Upper lobe of right lung (tissue), 1 donor: ENCODE results near the gene PPP1R14C. TPM values are rescaled to one million over a fixed set of nuclear protein-coding genes. Genes with fewer than 3 reads are reported as not detected.

Source experiments
- ATAC-seq: fragments of 200-7000 bp; cut with Tn5 transposase; one replicate; pipeline ENCODE4 v1.9.1; 2020; ENCODE audit warnings: mild to moderate bottlenecking, moderate library complexity
- DNase-seq: peaks from one replicate; pipeline ENCODE4 v3.0.0-alpha.2; 2020
- H3K27ac ChIP-seq: fragments of 200-600 bp; one replicate; pipeline ENCODE4 v1.8.0; 2022
- H3K27me3 ChIP-seq: fragments of 200-600 bp; one replicate; pipeline ENCODE4 v1.8.0; 2022; ENCODE audit warnings: mild to moderate bottlenecking
- H3K36me3 ChIP-seq: fragments of 200-600 bp; one replicate; pipeline ENCODE4 v1.8.0; 2022
- H3K4me1 ChIP-seq: fragments of 200-600 bp; one replicate; pipeline ENCODE4 v1.8.0; 2022
- H3K4me3 ChIP-seq: fragments of 200-600 bp; one replicate; pipeline ENCODE4 v1.8.0; 2022; ENCODE audit warnings: mild to moderate bottlenecking
- H3K9me3 ChIP-seq: fragments of 200-600 bp; one replicate; pipeline ENCODE4 v1.8.0; 2022
- CTCF ChIP-seq: fragments of 200-600 bp; IDR thresholded peaks from one replicate; pipeline ENCODE4 v1.8.0; 2022; ENCODE audit warnings: antibody characterized with exemption
- intact Hi-C: fragments of 100-400 bp; cut with DNase I; formaldehyde crosslinking; loops from one replicate; pipeline ENCODE4 v1.11.0; 2022
- total RNA-seq: library from RNA; stranded (reverse); fragmentation: NEBNext Ultra II Directional; extraction: Animal tissue kit (Norgen Biotek cat#: 25700); gene quantifications from one replicate; pipeline ENCODE4 v1.2.1, GENCODE V29; 2021
- donor health status: DM: no; HTN: yes; CAD: no; lungs with severe emphysema.

The PPP1R14C gene
- total RNA-seq, 1 donor from 2014 or later = 10.0 TPM

DNA sequence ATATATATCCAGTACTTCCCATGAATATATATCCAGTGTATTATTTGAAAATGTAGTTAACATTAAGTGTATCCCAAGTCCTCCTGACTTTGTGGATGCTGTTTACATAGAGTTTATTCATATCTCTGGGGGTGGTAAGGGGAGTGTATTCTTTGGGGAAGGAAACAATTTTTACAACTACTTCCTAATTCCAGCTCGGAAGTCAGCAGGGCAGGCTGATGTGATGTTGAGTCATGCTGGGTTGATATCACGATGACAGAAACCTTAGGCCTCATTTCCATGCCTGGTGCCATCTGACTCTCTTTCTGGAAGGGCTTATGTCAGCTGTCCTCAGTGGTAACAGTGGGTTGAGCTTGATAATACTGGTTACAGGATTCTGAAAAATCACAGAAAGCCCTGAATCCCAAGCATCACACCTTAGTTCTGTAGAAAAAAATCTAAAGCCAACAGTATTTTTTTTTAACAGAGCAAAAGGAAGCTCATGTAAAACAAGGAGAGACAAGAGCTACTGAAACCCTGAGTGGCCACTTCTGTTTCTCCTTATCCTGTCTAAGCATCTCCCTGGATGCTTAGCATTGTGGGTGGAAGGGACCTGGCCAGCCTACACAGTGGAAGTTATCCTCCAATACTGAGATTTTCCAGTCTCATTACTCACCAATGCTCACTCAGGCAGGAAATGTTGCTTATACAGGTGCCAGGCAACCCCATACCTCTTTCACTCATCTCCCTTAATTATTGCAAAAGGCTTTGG, 150.8 kb downstream of the PPP1R14C start:
- no peak for TF ChIP-seq CTCF
- peak; percentile 83 for ATAC-seq
- Histone ChIP-seq H3K36me3 (no peaks in the 10 kb centered on the region), H3K27ac (no peak overlapping the region), H3K4me3 (no peak overlapping the region), H3K4me1 (no peaks in the 10 kb centered on the region), H3K9me3 (no peaks in the 10 kb centered on the region), H3K27me3 (no peaks in the 10 kb centered on the region)
- intact Hi-C loops = no loop called here
- no peak for DNase-seq

DNA sequence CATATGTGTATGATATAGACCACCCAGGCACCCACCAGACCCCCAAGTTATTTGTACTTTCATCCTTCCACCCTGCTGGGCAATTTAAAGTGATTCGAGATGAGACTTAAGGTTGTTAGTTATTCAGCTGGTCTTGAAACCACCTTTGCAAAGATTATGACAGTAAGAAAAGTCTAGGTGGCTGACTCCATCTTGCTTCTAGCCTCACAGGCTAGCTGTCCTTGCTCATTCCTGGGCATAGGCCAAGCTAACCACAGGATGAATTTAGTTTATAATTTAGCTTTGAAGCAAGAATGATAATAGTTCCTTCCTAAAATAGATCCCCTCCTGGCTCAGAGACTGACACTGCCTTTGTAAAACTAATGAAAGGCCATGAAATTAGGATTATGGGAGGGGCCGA, 154.0 kb downstream of the PPP1R14C start:
- Histone ChIP-seq H3K27ac (no peak overlapping the region), H3K9me3 (no peaks in the 10 kb centered on the region), H3K36me3 (no peaks in the 10 kb centered on the region), H3K4me3 (no peak overlapping the region), H3K4me1 (no peaks in the 10 kb centered on the region), H3K27me3 (no peaks in the 10 kb centered on the region)
- intact Hi-C loops = no loop called here
- DNase-seq (no peak), ATAC-seq (no peak)
- no peak for TF ChIP-seq CTCF

- no peak for TF ChIP-seq CTCF
- intact Hi-C loops = no loop called here
- Histone ChIP-seq H3K9me3 (no peaks in the 10 kb centered on the region), H3K27ac (no peak overlapping the region), H3K4me3 (no peak overlapping the region), H3K4me1 (no peaks in the 10 kb centered on the region), H3K36me3 (no peaks in the 10 kb centered on the region), H3K27me3 (no peaks in the 10 kb centered on the region)
- ATAC-seq (peak; percentile 42), DNase-seq (no peak)
Measured at GRCh38 chr6:150297327-150298029, 154.6 kb downstream of the PPP1R14C start.

- Histone ChIP-seq H3K36me3 (no peaks in the 10 kb centered on the region), H3K4me1 (no peaks in the 10 kb centered on the region), H3K9me3 (no peaks in the 10 kb centered on the region), H3K27ac (no peak overlapping the region), H3K27me3 (no peaks in the 10 kb centered on the region), H3K4me3 (no peak overlapping the region)
- intact Hi-C loops = no loop called here
- DNase-seq = no peak
- ATAC-seq = no peak
- no peak for TF ChIP-seq CTCF
Measured at GRCh38 chr6:150298030-150298380, 155.2 kb downstream of the PPP1R14C start.

- DNase-seq (no peak), ATAC-seq (no peak)
- TF ChIP-seq CTCF = no peak
- Histone ChIP-seq H3K27ac (no peak overlapping the region), H3K4me1 (no peaks in the 10 kb centered on the region), H3K4me3 (no peak overlapping the region), H3K9me3 (no peaks in the 10 kb centered on the region), H3K27me3 (no peaks in the 10 kb centered on the region), H3K36me3 (no peaks in the 10 kb centered on the region)
- intact Hi-C loops = no loop called here
Measured at GRCh38 chr6:150298676-150299075, 155.8 kb downstream of the PPP1R14C start.

Other genes with a start within 250 kb of the PPP1R14C start
- 0.96 TPM for gene RAET1E, start 244.9 kb upstream of the PPP1R14C start, total RNA-seq
- 1.2 TPM for gene RAET1G, start 219.9 kb upstream of the PPP1R14C start, total RNA-seq
- 2.3 TPM for gene ULBP2, start 201.0 kb upstream of the PPP1R14C start, total RNA-seq
- 1.2 TPM for gene ULBP1, start 179.1 kb upstream of the PPP1R14C start, total RNA-seq
- gene RAET1L, start 117.5 kb upstream of the PPP1R14C start, total RNA-seq = not detected
- 3.8 TPM for gene ULBP3, start 73.9 kb upstream of the PPP1R14C start, total RNA-seq
- 1.2 TPM for gene IYD, start 226.0 kb downstream of the PPP1R14C start, total RNA-seq